LHCN-M2 (cell line): ENCODE data around the gene LARP1. TPM values are rescaled to one million over a fixed set of nuclear protein-coding genes. Genes with fewer than 3 reads are reported as not detected.
"Not testable (repeated sequence)": the region's sequence is repeated elsewhere in the genome, so short reads cannot be mapped to it uniquely, and the experiment has no call there.

Source experiments
- DNase-seq: peaks from one replicate; pipeline ENCODE4 v3.0.0-alpha.2; 2012; ENCODE audit warnings: low read depth
- total RNA-seq: library from RNA; depleted of rRNA; stranded (reverse); fragments of >200 nt; gene quantifications from 2 replicates; pipeline ENCODE4 v1.2.3, GENCODE V29; 2014

Gene LARP1
- total RNA-seq, 1 experiment from 2014 or later = 95.2 TPM

DNA sequence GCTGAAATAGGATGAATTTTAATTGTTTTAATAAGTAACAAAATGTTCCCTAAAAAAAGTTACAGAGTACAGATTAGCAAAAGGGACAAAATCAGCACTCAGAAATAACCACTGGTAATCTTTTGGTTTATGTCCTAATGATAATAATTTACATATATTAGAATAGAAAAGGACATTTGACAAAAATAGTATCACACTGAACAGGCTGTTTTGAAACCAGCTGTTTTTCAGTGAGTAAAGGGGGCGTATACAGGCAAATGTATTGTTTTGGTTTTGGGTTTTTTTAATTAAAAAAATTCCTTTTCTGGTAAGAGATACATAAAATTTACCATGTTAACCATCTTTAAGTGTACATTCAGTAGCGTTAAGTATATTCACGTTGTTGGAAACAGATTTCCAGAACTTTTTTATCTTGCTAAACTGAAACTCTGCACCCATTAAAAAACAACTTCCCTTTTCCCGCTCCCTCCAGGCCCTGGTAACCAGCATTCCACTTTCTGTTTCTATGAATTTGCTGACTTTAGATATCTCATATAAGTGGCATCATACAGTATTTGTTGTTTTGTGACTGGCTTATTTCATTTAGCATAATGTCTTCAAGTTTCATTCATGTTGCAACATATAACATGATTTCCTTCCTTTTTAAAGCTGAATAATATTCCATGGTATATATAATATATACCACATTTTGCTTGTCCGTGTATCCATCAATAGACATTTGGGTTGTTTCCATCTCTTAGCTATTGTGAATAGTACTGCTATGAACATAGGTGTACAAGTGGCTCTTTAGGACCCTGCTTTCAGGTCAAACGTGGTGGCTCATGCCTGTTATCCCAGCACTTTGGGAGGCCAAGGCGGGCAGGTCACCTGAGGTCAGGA, 20.6 kb upstream of the LARP1 start:
- no peak for DNase-seq

GRCh38 chr5:154735362-154735761, 19.8 kb upstream of the LARP1 start:
- DNase-seq = not testable (repeated sequence)

GRCh38 chr5:154736372-154736771, 18.8 kb upstream of the LARP1 start:
- not testable (repeated sequence) for DNase-seq

- no peak for DNase-seq
Measured at GRCh38 chr5:154737667-154738320, 17.4 kb upstream of the LARP1 start.

DNA sequence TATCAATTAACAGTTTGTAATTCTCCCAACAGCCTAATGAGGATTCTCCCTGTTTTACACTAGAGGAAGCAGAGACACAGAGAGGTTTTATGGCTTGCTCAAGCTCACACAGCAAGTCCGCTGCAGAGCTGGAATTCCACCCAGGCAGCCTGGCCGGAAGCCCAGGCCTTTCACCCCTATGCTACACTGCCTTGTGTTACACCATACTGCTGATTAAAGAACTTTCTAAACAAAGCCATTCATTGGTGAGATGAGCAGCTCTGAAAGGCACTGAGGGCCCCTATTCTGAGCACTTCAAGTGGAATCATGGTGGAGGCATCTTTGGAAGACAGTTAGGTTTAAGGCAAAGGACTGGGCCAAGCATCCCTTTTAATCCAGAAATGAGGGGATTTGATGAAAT, 14.7 kb upstream of the LARP1 start:
- no peak for DNase-seq

DNA sequence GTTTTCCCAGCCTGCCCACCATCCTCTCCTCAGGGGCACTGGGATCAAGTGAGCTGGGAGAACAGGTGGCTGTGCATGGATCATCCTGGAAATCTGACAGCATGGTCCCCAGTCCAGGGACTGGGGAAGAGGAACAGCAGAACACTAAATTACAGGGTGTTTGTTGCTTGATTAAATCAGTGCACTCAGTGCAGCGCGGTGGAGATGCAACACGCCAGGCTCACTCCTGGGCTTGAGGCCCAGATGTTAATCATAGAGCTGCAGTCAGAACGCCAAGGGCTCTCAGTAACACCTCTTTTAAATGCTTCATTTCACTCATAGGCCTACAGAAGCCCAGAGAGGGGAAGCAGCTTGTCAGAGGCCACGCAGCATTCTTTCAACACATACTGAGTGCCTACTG, 14.2 kb upstream of the LARP1 start:
- DNase-seq = no peak

GRCh38 chr5:154741415-154741814, 13.8 kb upstream of the LARP1 start:
- no peak for DNase-seq

DNA sequence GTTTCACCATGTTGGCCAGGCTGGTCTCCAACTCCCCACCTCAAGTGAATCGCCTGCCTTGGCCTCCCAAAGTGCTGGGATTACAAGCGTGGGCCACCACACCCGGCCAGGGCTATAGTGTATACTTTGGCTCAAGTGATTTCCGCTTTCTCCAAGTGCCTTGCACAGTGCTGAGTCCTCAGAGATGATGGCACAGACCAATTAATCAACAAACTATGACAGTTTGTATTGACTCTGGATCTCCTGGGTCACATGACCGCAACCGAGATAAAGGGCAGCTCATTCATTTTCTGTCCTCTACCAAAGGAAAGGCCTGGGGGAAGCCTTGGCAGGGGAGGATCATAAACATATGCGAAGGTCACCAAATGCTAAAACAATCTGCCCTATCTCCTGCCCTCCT, 11.4 kb upstream of the LARP1 start:
- no peak for DNase-seq

DNA sequence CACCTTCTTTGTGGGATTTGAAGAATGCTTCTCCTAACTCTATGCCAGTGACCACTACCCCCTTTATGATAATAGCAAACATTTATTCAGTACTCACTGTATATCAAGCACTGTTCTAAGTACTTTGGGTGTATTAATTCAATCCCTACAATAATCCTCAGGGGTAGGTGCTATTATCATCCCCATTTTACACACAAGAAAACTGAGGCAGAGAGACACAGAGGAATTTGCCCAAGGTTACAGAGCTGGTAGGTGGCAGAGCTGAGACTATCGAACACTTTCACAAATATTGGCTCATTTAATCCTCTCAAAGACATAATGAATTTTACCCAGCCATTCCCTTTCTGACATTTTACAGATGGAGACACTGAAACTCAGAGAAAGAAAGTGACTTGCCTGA, 9.8 kb upstream of the LARP1 start:
- DNase-seq = no peak

DNA sequence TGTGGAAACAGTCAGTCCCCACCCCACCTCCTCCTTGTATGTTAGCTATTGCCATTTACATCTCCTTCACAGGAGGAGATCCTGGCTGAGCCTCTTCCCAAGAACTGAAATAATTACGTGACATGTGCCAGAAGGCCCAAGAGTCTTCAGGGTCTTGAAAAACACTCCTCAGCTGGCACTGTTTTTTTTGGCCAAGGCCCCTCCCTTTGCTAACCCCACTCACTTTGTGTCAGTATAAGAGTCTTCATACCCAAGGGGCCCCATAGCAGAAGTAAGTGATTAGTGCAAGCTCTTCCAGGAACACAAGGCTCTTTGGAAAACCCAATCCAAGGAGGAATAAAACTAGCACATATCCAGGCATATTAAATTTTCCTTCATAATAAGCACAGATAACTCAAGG, 5.7 kb upstream of the LARP1 start:
- no peak for DNase-seq

DNA sequence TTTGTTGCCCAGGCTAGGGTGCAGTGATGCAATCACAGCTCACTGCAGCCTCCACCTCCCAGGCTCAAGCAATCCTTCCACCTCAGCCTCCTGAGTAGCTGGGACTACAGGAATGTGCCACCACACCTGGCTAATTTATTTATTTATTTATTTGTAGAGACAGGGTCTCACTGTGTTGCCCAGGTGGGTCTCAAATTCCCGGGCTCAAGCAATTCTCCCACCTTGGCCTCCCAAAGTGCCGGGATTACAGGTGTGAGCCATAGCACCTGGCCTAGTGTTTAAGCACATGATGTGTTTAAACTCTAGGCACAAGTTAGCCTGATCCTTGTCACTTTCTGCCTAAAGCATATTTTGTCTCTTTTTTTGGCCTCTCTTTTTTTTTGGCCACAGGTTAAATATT, 4.5 kb upstream of the LARP1 start:
- DNase-seq = not testable (repeated sequence)

DNA sequence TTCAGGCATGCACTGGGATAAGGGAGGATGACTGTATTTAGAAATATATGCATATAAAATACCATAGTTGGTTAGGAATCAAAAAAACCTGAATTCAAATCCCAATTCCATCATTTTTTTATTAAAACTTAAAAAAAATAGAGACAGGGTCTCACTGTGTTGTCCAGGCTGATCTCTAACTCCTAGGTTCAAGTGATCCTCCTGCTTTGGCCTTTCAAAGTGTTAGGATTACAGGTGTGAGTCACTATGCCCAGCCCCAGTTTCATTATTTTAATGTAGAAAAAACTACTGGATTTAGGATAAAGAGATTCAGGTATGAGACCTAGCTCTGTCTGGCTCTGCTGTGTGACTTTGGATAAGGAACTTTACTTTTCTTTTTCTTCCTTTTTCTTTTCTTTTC, 3.3 kb upstream of the LARP1 start:
- DNase-seq = no peak

- DNase-seq = peak; percentile 80
Measured at GRCh38 chr5:154753792-154754191, 1.4 kb upstream of the LARP1 start.

GRCh38 chr5:154754460-154755360, 467 bp upstream of the LARP1 start:
- peak; percentile 99 for DNase-seq

DNA sequence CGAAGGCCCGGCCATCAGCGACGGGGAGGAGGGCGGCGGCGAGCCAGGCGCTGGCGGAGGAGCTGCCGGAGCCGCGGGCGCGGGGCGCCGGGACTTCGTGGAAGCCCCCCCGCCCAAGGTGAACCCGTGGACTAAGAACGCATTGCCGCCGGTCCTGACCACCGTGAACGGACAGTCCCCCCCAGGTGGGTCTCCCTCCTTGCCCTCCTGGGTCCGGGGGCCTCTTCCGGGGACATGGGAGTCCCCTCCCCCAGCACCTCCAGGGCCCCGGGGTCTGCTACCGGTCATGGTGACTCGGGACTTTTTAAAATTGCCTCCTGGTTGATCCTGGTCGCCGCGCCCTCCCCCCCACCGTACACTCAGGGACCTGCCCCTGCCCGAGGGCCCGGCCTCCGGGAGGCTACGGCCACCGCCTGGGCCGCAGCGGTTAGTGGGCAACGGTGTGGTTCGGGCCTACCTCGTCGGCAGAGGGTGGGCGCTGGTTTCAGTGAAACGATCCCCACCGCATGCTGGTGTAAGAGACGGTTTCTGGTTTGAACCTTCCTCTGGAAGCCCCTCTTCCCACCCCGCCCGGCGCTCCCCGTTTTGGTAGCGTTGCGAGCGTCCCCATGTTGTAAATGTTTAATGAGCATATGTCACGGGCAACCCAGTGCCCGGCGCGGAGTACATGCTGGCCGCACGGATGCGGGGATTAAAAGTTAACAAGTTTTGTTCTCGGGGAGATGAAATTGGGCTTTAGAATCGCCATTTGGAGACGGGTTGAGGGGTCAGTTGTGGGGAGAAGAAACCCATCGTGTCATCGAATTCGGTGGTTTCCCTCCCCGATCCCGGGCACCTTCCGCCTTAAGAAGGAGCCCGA, 1.1 kb downstream of the LARP1 start:
- DNase-seq = no peak

GRCh38 chr5:154756868-154757813, 2.0 kb downstream of the LARP1 start:
- DNase-seq = peak; percentile 51

DNA sequence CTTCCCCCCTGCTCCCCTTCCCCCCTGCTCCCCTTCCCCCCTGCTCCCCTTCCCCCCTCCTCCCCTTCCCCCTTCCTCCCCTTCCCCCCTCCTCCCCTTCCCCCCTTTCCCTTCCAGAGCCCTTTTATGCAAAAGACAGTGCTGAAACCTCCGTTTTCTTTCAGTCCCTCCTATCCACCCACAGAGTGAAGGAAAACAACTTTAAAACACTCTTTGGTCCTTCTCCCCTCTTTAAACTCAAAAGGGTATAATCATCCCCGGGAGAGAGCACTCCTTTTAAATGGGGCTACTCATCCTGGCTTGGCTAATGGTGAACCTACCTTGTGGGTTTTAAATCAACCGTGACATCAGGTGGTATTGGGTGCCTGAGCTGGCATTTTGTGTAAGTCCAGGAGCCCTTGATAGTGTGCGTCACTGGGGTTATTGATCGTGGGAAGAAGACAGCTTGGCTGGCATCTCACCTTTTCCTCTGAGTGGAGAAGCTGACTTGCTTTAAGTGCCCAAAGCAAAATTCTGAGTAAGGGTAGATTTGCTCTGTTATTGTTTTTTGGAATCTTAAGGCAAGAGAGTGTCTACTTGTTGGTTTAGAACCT, 2.7 kb downstream of the LARP1 start:
- no peak for DNase-seq

DNA sequence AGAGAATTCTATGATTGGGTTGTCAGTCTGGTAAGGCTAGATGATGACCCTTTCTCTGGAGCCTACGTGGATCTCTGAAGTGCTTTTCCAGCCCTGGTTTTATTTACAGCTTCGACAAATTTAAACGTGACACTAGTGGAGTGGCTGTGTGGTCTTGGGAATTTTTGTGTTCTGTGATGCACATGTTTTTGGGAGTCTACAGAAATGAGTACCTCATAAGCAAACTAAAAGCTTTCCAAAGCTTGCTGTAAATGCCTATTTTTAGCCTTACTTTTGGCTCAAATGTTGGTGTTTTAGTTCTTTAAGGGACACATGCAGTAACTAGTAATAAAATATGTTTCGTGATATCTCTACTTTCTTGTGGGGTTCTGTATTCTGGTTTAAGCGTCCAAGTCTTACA, 3.3 kb downstream of the LARP1 start:
- DNase-seq = no peak

DNA sequence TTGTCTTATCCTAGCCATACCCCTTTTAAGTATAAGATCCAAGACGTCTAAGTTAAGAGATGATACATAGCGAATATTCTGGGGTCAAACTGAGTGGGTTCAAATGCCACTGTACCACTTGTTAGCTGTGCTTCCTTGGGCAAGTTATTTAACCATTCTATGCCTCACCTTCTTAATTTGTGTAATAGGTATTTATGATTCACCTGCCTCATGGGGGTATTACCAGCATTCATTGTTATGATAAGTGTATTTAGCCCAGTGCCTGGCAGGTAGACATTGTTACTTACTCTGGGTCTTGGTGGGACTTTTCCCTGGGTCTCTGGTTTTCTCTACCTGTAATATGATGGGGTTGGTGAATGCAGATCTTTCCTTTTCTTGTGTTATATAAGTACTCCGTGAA, 3.8 kb downstream of the LARP1 start:
- DNase-seq = no peak

GRCh38 chr5:154759868-154760267, 4.7 kb downstream of the LARP1 start:
- DNase-seq = not testable (repeated sequence)
